Panc1 (cell line): ENCODE data around the gene ZSCAN25.

ENCODE experiments used
- POLR2AphosphoS5 ChIP-seq: IDR thresholded peaks from 2 replicates; pipeline ENCODE4 v1.6.1; 2012; ENCODE audit warnings: mild to moderate bottlenecking, low read depth, low read length, moderate library complexity
- TF ChIP-seq, protein P1 (sequence below): fragments of 450-650 bp; IDR thresholded peaks from 2 replicates; pipeline ENCODE4 v1.5.1; 2017; ENCODE audit warnings: mild to moderate bottlenecking

GRCh38 chr7:99631295-99632109, 14.8 kb downstream of the ZSCAN25 start:
- TF ChIP-seq, protein P1, sequence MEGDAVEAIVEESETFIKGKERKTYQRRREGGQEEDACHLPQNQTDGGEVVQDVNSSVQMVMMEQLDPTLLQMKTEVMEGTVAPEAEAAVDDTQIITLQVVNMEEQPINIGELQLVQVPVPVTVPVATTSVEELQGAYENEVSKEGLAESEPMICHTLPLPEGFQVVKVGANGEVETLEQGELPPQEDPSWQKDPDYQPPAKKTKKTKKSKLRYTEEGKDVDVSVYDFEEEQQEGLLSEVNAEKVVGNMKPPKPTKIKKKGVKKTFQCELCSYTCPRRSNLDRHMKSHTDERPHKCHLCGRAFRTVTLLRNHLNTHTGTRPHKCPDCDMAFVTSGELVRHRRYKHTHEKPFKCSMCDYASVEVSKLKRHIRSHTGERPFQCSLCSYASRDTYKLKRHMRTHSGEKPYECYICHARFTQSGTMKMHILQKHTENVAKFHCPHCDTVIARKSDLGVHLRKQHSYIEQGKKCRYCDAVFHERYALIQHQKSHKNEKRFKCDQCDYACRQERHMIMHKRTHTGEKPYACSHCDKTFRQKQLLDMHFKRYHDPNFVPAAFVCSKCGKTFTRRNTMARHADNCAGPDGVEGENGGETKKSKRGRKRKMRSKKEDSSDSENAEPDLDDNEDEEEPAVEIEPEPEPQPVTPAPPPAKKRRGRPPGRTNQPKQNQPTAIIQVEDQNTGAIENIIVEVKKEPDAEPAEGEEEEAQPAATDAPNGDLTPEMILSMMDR = no peak; the same call in 1 of the 2 replicates
- TF ChIP-seq POLR2AphosphoS5 = no peak
